HepG2 (cell line): Measurements from ENCODE around the gene ACOT8. TPM values are rescaled to one million over a fixed set of nuclear protein-coding genes. Genes with fewer than 3 reads are reported as not detected.

Experiments used
- EHMT2 ChIP-seq: fragments of 200-600 bp; sonication (generic); IDR thresholded peaks from 2 replicates; pipeline ENCODE4 v1.7.0; 2017; ENCODE audit warnings: antibody characterized with exemption, low read depth, low read length, borderline replicate concordance
- HDAC6 ChIP-seq: fragments of 200-600 bp; sonication (generic); IDR thresholded peaks from 2 replicates; pipeline ENCODE4 v1.7.0; 2017; ENCODE audit warnings: mild to moderate bottlenecking, antibody characterized with exemption, low read length, low read depth
- IKZF1 ChIP-seq: fragments of 450-650 bp; IDR thresholded peaks from 2 replicates; pipeline ENCODE4 v1.7.1; 2016
- PBX3 ChIP-seq: sonication (generic); formaldehyde crosslinking; IDR thresholded peaks from 2 replicates; pipeline ENCODE4 v1.8.1; 2023; ENCODE audit warnings: missing genetic modification reagents, inconsistent platforms, borderline replicate concordance
- POLR2G ChIP-seq: fragments of 200-400 bp; formaldehyde crosslinking; IDR thresholded peaks from 2 replicates; pipeline ENCODE4 v1.6.1; 2018; ENCODE audit warnings: mild to moderate bottlenecking, low read depth, low read length, moderate library complexity
- PREB ChIP-seq: sonication (generic); formaldehyde crosslinking; IDR thresholded peaks from 2 replicates; pipeline ENCODE4 v1.4.0; 2020; ENCODE audit warnings: missing genetic modification reagents
- SRF ChIP-seq: IDR thresholded peaks from 2 replicates; pipeline ENCODE4 v1.6.1; 2011; ENCODE audit warnings: mild to moderate bottlenecking, low read depth, low read length, moderate library complexity
- YEATS4 ChIP-seq: sonication (generic); formaldehyde crosslinking; IDR thresholded peaks from 2 replicates; pipeline ENCODE4 v1.4.0; 2020; ENCODE audit warnings: missing genetic modification reagents, borderline replicate concordance
- ZNF44 ChIP-seq: sonication (generic); formaldehyde crosslinking; IDR thresholded peaks from 2 replicates; pipeline ENCODE4 v1.5.1; 2020; ENCODE audit warnings: mild to moderate bottlenecking, missing genetic modification reagents
- ZNF468 ChIP-seq: sonication (generic); formaldehyde crosslinking; IDR thresholded peaks from 2 replicates; pipeline ENCODE4 v1.8.0; 2022; ENCODE audit warnings: mild to moderate bottlenecking, moderate library complexity, missing genetic modification reagents
- ZNF512B ChIP-seq: sonication (generic); formaldehyde crosslinking; IDR thresholded peaks from 2 replicates; pipeline ENCODE4 v1.5.1; 2020; ENCODE audit warnings: missing genetic modification reagents, mild to moderate bottlenecking, borderline replicate concordance
- polyA plus RNA-seq, 8 experiments: library from polyadenylated mRNA; depleted of rRNA in 3 of 8; stranded (reverse) in 7 of 8; unstranded in 1 of 8; fragments of >200 nt; fragmentation: Illumina TruSeq in 4 of 8; extraction: Trizol in 4 of 8; gene quantifications; 2 replicates each; pipeline versions ENCODE4 v1.2.1 to v1.2.3, GENCODE V29; 2011 to 2016; ENCODE audit warnings: low read depth in 4 of 8, missing spikeins in 1 of 8, mixed read lengths in 1 of 8; ENCODE audit not compliant: insufficient read depth in 1 of 8
- total RNA-seq, 5 experiments: library from RNA; depleted of rRNA; stranded (reverse); fragments of >200 nt; fragmentation: Illumina TruSeq; extraction: Trizol; gene quantifications; 2 replicates each; pipeline ENCODE4 v1.2.3, GENCODE V29; 2016; ENCODE audit warnings: low read depth in 1 of 5
- TF ChIP-seq, protein P1 (sequence below): sonication (generic); formaldehyde crosslinking; IDR thresholded peaks from 2 replicates; pipeline ENCODE4 v1.4.0; 2020; ENCODE audit warnings: missing genetic modification reagents
- TF ChIP-seq, protein P2 (sequence below): sonication (generic); formaldehyde crosslinking; IDR thresholded peaks from 2 replicates; pipeline ENCODE4 v1.4.0; 2020; ENCODE audit warnings: missing genetic modification reagents
- TF ChIP-seq, protein P3 (sequence below), 2 experiments: sonication (generic) in 1 of 2; formaldehyde crosslinking in 1 of 2; IDR thresholded peaks; 2 replicates each; pipeline versions ENCODE4 v1.5.1 to v1.6.1; 2011 to 2020; ENCODE audit warnings: borderline replicate concordance in 1 of 2, low read depth in 1 of 2, low read length in 1 of 2, mild to moderate bottlenecking in 1 of 2, missing genetic modification reagents in 1 of 2, moderate library complexity in 1 of 2
- TF ChIP-seq, protein P4 (sequence below): sonication (generic); formaldehyde crosslinking; IDR thresholded peaks from 2 replicates; pipeline ENCODE4 v1.8.0; 2022; ENCODE audit warnings: low read depth, missing genetic modification reagents

ACOT8 gene
- total and polyA plus RNA-seq, 2 of the 13 experiments (the other 11 are each of a cell fraction or from before 2014, with no cell fraction given), result 31.4 to 45.5 TPM

GRCh38 chr20:45863543-45864470 is 6.6 kb upstream of the ACOT8 start (continued):
- TF ChIP-seq ZNF512B (no peak), POLR2G (no peak), HDAC6 (no peak), PBX3 (CRISPR knock-in tag) (no peak), EHMT2 (0 out of 2 replicates have a peak, but pooled peaks have one; percentile 30), ZNF44 (CRISPR knock-in tag) (no peak; the same call in 1 of the 2 replicates), YEATS4 (CRISPR knock-in tag) (no peak; the same call in 1 of the 2 replicates), ZNF468 (CRISPR knock-in tag) (no peak), IKZF1 (no peak), PREB (CRISPR knock-in tag) (no peak), SRF (no peak)
- TF ChIP-seq, protein P1, sequence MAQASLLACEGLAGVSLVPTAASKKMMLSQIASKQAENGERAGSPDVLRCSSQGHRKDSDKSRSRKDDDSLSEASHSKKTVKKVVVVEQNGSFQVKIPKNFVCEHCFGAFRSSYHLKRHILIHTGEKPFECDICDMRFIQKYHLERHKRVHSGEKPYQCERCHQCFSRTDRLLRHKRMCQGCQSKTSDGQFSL, result no peak
- TF ChIP-seq, protein P2, sequence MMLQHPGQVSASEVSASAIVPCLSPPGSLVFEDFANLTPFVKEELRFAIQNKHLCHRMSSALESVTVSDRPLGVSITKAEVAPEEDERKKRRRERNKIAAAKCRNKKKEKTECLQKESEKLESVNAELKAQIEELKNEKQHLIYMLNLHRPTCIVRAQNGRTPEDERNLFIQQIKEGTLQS, result no peak
- TF ChIP-seq, protein P3, sequence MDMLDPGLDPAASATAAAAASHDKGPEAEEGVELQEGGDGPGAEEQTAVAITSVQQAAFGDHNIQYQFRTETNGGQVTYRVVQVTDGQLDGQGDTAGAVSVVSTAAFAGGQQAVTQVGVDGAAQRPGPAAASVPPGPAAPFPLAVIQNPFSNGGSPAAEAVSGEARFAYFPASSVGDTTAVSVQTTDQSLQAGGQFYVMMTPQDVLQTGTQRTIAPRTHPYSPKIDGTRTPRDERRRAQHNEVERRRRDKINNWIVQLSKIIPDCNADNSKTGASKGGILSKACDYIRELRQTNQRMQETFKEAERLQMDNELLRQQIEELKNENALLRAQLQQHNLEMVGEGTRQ (IDR thresholded peaks at IDR 0.05; ENCODE audit: low read depth, low read length), result no peak
- TF ChIP-seq, protein P3 (CRISPR knock-in tag; IDR thresholded peaks at IDR 0.05; ENCODE audit: borderline replicate concordance), result no peak
- TF ChIP-seq, protein P4, sequence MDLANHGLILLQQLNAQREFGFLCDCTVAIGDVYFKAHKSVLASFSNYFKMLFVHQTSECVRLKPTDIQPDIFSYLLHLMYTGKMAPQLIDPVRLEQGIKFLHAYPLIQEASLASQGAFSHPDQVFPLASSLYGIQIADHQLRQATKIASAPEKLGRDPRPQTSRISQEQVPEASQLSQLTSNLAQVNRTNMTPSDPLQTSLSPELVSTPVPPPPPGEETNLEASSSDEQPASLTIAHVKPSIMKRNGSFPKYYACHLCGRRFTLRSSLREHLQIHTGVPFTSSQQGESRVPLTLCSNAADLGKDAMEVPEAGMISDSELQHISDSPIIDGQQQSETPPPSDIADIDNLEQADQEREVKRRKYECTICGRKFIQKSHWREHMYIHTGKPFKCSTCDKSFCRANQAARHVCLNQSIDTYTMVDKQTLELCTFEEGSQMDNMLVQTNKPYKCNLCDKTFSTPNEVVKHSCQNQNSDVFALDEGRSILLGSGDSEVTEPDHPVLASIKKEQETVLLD (CRISPR knock-in tag), result no peak
